Measurements from ENCODE around the gene TTYH2.
"Not testable (repeated sequence)": the region's sequence is repeated elsewhere in the genome, so short reads cannot be mapped to it uniquely, and the experiment has no call there.

Gene TTYH2

DNA sequence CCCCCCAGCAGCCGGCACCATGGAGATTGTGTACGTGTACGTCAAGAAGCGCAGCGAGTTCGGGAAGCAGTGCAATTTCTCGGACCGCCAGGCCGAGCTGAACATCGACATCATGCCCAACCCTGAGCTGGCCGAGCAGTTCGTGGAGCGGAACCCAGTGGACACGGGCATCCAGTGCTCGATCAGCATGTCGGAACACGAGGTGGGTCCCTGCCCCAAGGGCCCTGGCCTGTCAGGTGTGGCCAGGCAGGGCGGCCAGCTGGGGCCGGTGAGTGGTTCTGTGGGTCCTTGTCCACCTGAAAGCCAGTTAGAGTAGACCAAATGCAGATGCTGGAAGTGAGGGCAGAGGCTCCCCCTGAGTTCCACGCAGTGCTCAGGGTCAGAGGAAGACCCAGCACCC is 68.4 kb downstream of the TTYH2 start:
- no peaks in the 10 kb centered on the region for H4K20me1 ChIP-seq (ENCODE audit: low read depth, low read length)
- H3K27ac ChIP-seq (ENCODE audit: low read depth, low read length): no peak overlapping the region
- no peaks in the 10 kb centered on the region for H3F3A ChIP-seq (ENCODE audit: insufficient read depth)
- H3K9ac ChIP-seq (ENCODE audit: low read length): no peak overlapping the region
- H3K9me2 ChIP-seq (replicated peaks; ENCODE audit: insufficient read depth, low read length): no peaks in the 10 kb centered on the region
- no peaks in the 10 kb centered on the region for H3K27me3 ChIP-seq (ENCODE audit: low read length)
- no peak overlapping the region for H3K4me2 ChIP-seq (ENCODE audit: low read depth, low read length, poor library complexity, severe bottlenecking)
- H3K4me3 ChIP-seq (ENCODE audit: insufficient read depth, low read length, poor library complexity, severe bottlenecking): no peak overlapping the region
- TF ChIP-seq CTCF (IDR thresholded peaks at IDR 0.05; ENCODE audit: insufficient read depth, low read length, poor library complexity, severe bottlenecking) (no peak), EZH2phosphoT487 (conservative IDR thresholded peaks at IDR 0.05; ENCODE audit: low read length) (no peak)
- no peak overlapping the region for H2AFZ ChIP-seq (ENCODE audit: low read depth, low read length, severe bottlenecking)
- no peaks in the 10 kb centered on the region for H3K79me2 ChIP-seq (ENCODE audit: insufficient read depth, low read length)
- no peaks in the 10 kb centered on the region for H3K36me3 ChIP-seq (ENCODE audit: low read length)
- H3K9me3 ChIP-seq (ENCODE audit: insufficient read depth, low read length): no peaks in the 10 kb centered on the region

- H3K27ac ChIP-seq (ENCODE audit: low read depth, low read length): not testable (repeated sequence)
Measured at GRCh38 chr17:74282274-74282586, 68.9 kb downstream of the TTYH2 start.

DNA sequence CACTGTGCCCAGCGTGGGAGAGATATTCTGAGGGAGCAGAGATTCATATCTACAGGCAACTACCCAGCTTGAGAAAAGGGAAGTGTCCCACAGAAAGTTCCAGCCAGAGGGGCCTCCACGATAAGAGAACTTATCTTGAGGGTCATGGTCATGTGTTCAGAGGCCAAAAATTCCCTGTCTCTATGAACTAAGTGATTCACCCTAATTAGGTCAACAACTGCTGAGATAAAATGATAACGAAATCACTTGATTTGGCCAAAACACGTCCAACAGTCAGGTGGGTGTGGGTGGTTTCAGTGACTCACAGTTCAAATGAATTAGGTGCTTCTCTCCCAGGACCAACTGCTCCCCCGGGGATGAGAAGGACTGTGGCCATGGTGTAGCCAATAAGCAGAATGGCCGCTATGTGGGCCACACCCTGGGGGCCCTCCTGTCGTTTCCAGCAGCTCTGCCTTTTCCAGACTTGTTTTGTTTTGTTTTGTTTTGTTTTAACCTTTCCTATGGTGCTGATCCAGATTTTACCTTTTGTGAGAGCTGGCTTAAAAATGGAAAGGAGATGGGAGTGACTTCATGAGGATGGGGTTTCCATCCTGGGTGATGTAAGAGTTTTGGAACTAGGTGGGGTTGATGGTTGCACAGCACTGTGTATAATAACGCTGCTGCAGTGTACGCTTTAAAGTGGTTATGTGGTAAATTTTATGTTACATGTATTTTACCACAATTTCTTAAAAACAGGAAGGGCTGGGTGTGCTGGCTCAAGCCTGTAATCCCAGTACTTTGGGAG is 69.4 kb downstream of the TTYH2 start:
- Histone ChIP-seq H3K9ac (ENCODE audit: low read length) (no peak overlapping the region), H2AFZ (ENCODE audit: low read depth, low read length, severe bottlenecking) (no peak overlapping the region)
- TF ChIP-seq EZH2phosphoT487 (conservative IDR thresholded peaks at IDR 0.05; ENCODE audit: low read length) (no peak), CTCF (IDR thresholded peaks at IDR 0.05; ENCODE audit: insufficient read depth, low read length, poor library complexity, severe bottlenecking) (no peak)

More at GRCh38 chr17:74282274-74282586, 68.9 kb downstream of the TTYH2 start:
- not testable (repeated sequence) for H3K4me3 ChIP-seq (ENCODE audit: insufficient read depth, low read length, poor library complexity, severe bottlenecking); H3K79me2 ChIP-seq (ENCODE audit: insufficient read depth, low read length); H3F3A ChIP-seq (ENCODE audit: insufficient read depth); H3K27me3 ChIP-seq (ENCODE audit: low read length); H3K9ac ChIP-seq (ENCODE audit: low read length); H4K20me1 ChIP-seq (ENCODE audit: low read depth, low read length); H3K9me3 ChIP-seq (ENCODE audit: insufficient read depth, low read length); H3K36me3 ChIP-seq (ENCODE audit: low read length); H2AFZ ChIP-seq (ENCODE audit: low read depth, low read length, severe bottlenecking); H3K4me2 ChIP-seq (ENCODE audit: low read depth, low read length, poor library complexity, severe bottlenecking); H3K9me2 ChIP-seq (replicated peaks; ENCODE audit: insufficient read depth, low read length)

GRCh38 chr17:74283371-74283673 is 70.0 kb downstream of the TTYH2 start:
- Histone ChIP-seq H3K79me2 (ENCODE audit: insufficient read depth, low read length) (no peaks in the 10 kb centered on the region), H3K36me3 (ENCODE audit: low read length) (no peaks in the 10 kb centered on the region), H3K4me2 (ENCODE audit: low read depth, low read length, poor library complexity, severe bottlenecking) (no peak overlapping the region), H3K27me3 (ENCODE audit: low read length) (no peaks in the 10 kb centered on the region), H4K20me1 (ENCODE audit: low read depth, low read length) (no peaks in the 10 kb centered on the region), H3K27ac (ENCODE audit: low read depth, low read length) (no peak overlapping the region), H2AFZ (ENCODE audit: low read depth, low read length, severe bottlenecking) (no peak overlapping the region), H3F3A (ENCODE audit: insufficient read depth) (no peaks in the 10 kb centered on the region), H3K9me3 (ENCODE audit: insufficient read depth, low read length) (no peaks in the 10 kb centered on the region), H3K9me2 (replicated peaks; ENCODE audit: insufficient read depth, low read length) (no peaks in the 10 kb centered on the region), H3K9ac (ENCODE audit: low read length) (no peak overlapping the region), H3K4me3 (ENCODE audit: insufficient read depth, low read length, poor library complexity, severe bottlenecking) (no peak overlapping the region)
- no peak for TF ChIP-seq EZH2phosphoT487 (conservative IDR thresholded peaks at IDR 0.05; ENCODE audit: low read length)
- TF ChIP-seq CTCF (IDR thresholded peaks at IDR 0.05; ENCODE audit: insufficient read depth, low read length, poor library complexity, severe bottlenecking): no peak

More for the DNA sequence above, 69.4 kb downstream of the TTYH2 start:
- no peak overlapping the region for H3K4me2 ChIP-seq (ENCODE audit: low read depth, low read length, poor library complexity, severe bottlenecking)
- no peaks in the 10 kb centered on the region for H3K36me3 ChIP-seq (ENCODE audit: low read length)
- no peaks in the 10 kb centered on the region for H3K9me3 ChIP-seq (ENCODE audit: insufficient read depth, low read length)
- H3K79me2 ChIP-seq (ENCODE audit: insufficient read depth, low read length): no peaks in the 10 kb centered on the region
- no peaks in the 10 kb centered on the region for H4K20me1 ChIP-seq (ENCODE audit: low read depth, low read length)
- no peak overlapping the region for H3K27ac ChIP-seq (ENCODE audit: low read depth, low read length)
- no peak overlapping the region for H3K4me3 ChIP-seq (ENCODE audit: insufficient read depth, low read length, poor library complexity, severe bottlenecking)
- H3F3A ChIP-seq (ENCODE audit: insufficient read depth): no peaks in the 10 kb centered on the region
- no peaks in the 10 kb centered on the region for H3K9me2 ChIP-seq (replicated peaks; ENCODE audit: insufficient read depth, low read length)
- H3K27me3 ChIP-seq (ENCODE audit: low read length): no peaks in the 10 kb centered on the region
